Stimulated activated CD4-positive, alpha-beta T cell treated with anti-CD3 and anti-CD28 coated beads, Interleukin-15, amount 100 ng/mL, for 1 hour (primary cell): ENCODE results near the gene ACBD3.

Experiments
- DNase-seq, 2 donors: peaks; one replicate each; pipeline ENCODE4 v3.0.0-alpha.2; 2020; ENCODE audit warnings: low read depth in 1 of 2, low spot score in 1 of 2

ACBD3 gene

GRCh38 chr1:226202246-226202645, 15.7 kb upstream of the ACBD3 start:
- DNase-seq = no peak

GRCh38 chr1:226201029-226201593, 14.6 kb upstream of the ACBD3 start:
- no peak for DNase-seq

DNA sequence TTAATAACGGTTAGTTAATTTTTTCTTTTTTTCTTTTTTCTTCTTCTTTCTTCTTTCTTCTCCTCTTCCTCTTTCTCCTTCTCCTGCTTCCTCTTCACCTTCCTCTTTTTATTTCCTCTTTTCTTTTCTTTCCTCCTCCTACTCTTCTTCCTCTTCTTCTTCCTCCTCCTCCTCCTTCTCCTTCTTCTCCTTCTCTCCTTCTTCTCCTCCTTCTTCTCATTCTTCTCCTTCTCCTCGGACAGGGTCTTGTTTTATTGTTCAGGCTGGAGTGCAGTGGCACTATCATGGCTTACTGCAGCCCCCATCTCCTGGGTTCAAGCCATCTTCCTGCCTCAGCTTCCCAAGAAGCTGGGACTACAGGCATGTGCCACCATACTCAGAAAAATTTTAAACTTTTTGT, 13.4 kb upstream of the ACBD3 start:
- DNase-seq = no peak

- DNase-seq = no peak
Measured at GRCh38 chr1:226195144-226195543, 8.6 kb upstream of the ACBD3 start.

DNA sequence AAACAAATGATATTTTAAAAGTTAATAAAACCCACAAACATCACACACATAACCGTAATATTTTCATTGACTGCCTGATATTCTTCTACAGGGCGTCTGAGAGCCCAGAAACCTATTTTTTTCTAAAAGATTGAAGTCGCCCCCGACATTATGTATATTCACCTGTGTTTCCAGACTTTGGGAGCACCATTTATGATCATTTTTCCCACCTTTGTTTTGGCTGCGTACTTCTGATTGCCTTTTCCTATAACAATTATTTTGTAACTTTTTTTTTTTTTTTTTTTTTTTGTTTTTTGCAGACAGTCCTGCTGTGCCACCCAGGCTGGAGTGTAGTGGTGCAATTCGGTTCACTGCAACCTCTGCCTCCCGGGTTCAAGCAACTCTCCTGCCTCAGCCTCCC, 839 bp upstream of the ACBD3 start:
- no peak for DNase-seq

DNA sequence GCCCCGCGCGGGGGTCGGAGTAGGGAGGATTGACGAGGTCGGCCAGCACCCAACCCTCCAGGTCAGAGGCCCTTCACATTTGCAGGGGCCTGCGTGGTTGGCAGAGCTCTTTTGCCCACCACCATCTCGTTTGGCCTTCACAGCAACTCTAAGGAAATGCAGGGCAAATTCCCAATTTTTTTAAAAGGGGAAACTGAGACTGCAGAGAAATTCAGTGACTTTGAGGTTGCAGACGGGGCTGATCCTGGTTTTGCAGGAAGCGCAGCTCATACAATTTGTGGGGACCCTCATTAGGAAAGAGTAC, 430 bp upstream of the ACBD3 start:
- DNase-seq = no peak

DNA sequence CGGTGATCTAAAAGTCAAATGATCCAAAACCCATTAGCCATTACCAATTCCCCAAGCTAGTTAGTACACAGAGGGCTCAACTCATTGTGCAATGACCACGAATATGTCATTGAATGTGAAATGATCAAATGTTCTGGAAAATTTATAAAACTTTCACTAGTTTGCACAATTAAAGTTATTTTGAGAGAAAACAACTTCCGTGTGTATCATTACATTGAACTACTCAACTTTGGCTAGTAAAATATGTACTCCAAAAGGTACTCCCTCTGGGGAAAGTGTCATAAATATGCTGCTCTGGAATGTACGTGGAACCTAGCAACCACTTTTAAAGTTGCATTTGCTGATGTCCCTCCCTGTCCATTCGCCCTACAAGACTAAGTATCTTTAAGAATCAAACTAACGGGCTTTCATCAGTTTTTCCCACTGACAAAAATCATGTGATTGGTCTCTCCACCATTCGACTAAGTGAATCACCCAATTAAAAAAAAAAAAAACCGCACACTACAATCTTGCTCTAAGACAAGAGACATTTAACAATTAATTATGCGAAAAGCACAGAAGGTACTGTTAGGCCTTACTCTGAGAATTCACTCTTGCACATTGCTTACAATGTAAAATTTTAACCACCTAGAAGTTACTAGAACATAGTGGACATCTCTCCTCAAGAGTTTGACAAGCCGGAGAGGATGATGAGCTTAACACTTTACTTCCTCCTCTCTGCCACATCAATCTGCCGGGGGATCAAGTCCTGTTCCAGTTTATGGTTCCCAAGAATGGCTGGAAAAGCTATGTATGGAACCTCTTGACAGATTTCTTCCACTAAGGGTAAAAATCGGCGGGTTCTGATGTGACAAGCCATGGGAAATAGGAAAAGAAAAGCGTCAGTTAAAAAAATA, 1.2 kb downstream of the ACBD3 start:
- DNase-seq = no peak

DNA sequence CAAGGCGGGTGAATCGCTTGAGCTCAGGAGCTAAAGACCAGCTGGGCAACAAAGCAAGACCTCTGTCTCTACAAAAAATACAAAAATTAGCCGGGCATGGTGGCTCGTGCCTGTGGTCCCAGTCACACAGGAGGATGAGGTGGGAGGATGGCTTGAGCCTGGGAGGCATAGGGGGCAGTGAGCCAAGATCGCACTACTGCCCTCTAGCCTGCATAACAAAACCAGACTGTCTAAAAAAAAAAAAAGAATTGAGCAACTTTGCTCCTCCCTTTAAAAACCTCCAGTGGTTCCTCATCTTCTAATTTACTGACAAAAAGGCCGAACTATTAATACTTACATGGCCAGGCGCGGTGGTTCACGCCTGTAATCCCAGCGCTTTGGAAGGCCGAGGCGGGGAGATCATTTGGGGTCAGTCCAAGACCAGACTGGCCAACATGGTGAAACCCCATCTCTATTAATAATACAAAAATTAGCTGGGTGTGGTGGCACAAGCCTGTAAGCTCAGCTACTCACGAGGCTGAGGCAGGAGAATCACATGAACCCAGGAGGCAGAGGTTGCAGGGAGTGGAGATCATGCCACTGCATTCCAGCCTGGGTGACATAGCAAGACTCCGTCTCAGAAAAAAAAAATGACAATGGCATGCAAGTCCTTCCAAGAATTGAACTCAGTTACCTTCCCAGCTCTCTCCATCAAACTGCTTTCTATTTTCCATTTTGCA, 4.4 kb downstream of the ACBD3 start:
- DNase-seq = no peak

DNA sequence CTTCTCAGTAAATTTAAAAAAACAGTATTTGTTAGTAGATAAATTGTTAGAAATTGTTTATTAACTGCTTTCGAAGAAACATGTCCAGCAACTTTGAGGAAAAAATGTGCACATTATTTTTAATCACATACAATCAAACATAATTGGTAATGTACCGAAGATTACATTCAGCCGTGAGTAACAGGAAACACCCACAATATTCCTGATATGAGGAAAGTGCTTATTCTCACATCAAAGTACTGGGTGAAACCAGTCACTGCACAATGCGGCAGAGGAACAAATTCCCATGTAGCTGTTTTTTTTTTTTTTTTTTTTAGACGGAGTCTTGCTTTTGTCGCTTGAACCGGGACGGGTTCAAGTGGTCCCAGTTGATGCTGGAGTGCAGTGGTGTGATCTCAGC, 9.7 kb downstream of the ACBD3 start:
- no peak for DNase-seq

DNA sequence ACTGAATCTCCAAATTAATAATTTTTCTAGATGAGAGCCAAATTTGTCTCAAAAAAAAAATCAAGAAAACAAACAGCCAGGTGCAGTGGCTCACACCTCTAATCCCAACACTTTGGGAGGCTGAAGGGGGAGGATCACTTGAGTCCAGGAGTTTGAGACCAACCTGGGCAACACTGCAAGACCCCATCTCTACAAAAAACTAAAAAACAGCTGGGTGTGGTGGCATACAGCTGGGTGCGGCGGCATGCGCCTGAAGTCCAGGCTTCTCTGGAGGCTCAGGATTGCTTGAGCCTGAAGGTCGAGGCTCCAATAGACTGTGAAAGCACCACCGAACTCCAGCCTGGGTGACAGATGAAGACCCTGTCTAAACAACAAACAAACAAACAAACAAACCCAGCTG, 14.0 kb downstream of the ACBD3 start:
- no peak for DNase-seq

DNA sequence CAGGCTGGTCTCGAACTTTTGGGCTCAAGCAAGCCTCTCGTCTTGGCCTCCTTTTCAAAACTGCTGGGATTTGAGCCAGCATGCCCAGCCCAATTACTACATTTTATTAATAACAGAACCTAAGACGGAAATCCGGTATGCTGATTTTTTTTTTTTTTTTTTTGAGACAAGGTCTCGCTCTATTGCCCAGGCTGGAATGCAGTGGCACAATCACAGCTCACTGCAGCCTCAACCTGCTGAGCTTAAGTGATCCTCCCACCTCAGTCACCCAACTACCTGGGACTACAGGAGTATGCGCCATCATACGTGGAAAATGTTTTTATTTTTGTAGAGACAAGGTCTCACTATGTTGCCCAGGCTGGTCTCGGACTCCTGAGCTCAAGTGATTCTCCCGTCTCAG, 20.2 kb downstream of the ACBD3 start:
- no peak for DNase-seq

GRCh38 chr1:226164154-226164553, 22.4 kb downstream of the ACBD3 start:
- no peak for DNase-seq

GRCh38 chr1:226162898-226163297, 23.6 kb downstream of the ACBD3 start:
- no peak for DNase-seq

DNA sequence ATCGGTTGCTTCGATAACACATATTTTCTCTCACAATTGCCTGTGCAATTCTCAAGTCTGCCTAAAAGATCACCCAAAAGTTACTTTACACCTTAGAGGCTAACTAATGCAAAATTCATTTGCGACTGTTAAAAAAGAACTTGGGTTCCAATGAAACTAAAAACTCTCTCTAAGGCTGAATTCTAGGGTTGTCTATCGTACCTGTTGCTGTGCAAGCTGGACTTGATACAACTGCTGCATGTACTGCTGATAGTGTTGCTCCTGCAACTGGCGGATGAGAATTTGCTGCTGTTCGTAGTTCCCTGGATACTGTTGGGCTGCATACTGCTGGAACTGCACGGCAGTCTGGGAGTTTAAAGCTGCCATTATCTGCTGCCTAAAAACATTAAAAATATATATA, 27.6 kb downstream of the ACBD3 start:
- DNase-seq = no peak

- no peak for DNase-seq
Measured at GRCh38 chr1:226158457-226158856, 28.1 kb downstream of the ACBD3 start.

- DNase-seq = no peak
Measured at GRCh38 chr1:226157761-226158316, 28.7 kb downstream of the ACBD3 start.

GRCh38 chr1:226154593-226154992, 31.9 kb downstream of the ACBD3 start:
- no peak for DNase-seq

DNA sequence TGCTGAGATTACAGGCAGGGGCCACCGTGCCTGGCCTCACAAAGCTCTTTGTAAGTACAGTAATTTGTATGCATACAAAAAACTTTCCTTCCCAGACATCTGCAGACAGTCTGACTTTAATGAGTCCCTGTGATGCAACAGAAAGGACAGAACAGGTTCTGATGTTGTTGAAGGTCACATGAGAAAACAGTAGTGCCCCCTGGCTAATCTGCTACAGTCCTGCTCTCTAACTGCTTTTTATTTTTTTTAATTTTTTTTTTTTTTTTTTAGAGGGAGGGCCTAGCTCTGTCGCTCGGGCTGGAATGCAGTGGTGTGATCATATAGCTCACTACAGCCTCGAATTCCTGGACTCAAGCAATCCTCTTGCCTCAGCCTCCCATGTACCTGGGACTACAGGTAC, 36.7 kb downstream of the ACBD3 start:
- no peak for DNase-seq

DNA sequence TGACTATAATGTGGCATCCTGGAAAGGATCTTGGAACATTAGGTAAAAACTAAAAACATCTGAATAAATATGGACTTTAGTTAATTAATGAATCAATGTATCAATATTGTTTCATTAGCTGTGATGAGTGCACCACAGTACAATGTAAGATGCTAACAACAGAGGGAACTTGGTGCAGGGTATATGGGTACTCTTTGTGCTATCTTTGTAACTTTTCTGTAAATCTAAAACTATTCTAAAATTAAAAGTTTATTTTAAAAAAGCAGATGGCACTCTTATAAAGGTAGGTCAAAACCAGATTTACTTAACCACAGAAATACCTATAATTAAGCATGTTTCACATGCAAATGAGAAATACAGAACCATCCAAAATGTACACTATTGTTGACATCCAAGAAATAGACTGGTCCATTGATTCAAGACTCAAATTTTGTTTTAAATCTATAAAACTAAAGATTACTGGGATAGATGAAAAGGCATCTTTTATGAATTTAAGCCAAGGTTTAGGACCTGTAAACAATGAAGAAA, 38.4 kb downstream of the ACBD3 start:
- DNase-seq = no peak

DNA sequence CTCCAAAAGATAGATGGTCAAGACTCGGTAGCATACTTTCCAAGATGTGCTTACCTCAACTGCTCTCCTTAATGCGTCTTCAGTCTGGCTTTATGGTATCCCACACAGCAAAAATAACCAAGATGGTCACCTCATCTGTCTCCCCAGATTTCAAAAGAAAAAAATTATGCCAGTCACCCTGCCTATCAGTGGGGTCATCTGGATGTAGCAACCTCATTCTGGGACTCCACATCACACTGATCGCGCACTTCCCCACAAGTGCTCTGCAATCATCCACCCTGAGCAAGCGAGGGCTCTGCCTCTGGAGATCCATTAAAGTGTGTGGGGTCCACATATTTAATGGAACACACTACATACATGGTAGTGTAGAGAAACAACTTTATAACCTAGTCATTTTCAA, 42.5 kb downstream of the ACBD3 start:
- DNase-seq = no peak

GRCh38 chr1:226135709-226136108, 50.8 kb downstream of the ACBD3 start:
- no peak for DNase-seq
